CD4-positive, CD25-positive, alpha-beta regulatory T cell (primary cell): ENCODE data around the gene TMUB2. TPM values are rescaled to one million over a fixed set of nuclear protein-coding genes. Genes with fewer than 3 reads are reported as not detected.
A peak's percentile ranks its signal among the peaks of the same experiment; 100 is the strongest.

Experiments
- ATAC-seq, 2 donors: fragments of 150-1000 bp; cut with Tn5 transposase; one replicate each; pipeline ENCODE4 v1.10.0; 2021; ENCODE audit warnings: low read depth in 2 of 2, moderate number of reproducible peaks in 2 of 2, moderate library complexity in 1 of 2
- DNase-seq, 3 donors: peaks; one replicate each; pipeline versions ENCODE4 v3.0.0 to v3.0.0-alpha.2; 2012 to 2022; ENCODE audit warnings: mixed read lengths in 1 of 3
- H3K27ac ChIP-seq: one replicate; pipeline ENCODE4 v1.7.0; 2013; ENCODE audit warnings: mild to moderate bottlenecking, low read length; ENCODE audit not compliant: insufficient read depth, poor library complexity, severe bottlenecking
- H3K27me3 ChIP-seq: one replicate; pipeline ENCODE4 v1.7.0; 2013; ENCODE audit warnings: low read length; ENCODE audit not compliant: control insufficient read depth, insufficient read depth
- H3K36me3 ChIP-seq: one replicate; pipeline ENCODE4 v1.7.0; 2013; ENCODE audit warnings: mild to moderate bottlenecking, low read length, moderate library complexity; ENCODE audit not compliant: control insufficient read depth, insufficient read depth
- H3K4me1 ChIP-seq: 2 replicates; pipeline ENCODE4 v1.7.0; 2013; ENCODE audit warnings: mild to moderate bottlenecking, low read length; ENCODE audit not compliant: insufficient read depth, control insufficient read depth, poor library complexity, severe bottlenecking
- H3K4me3 ChIP-seq: one replicate; pipeline ENCODE4 v1.7.0; 2013; ENCODE audit warnings: low read depth, mild to moderate bottlenecking, low read length, moderate library complexity
- H3K9me3 ChIP-seq, 2 experiments: 1 replicate in 1 of 2; 2 replicates in 1 of 2; pipeline ENCODE4 v1.7.0; 2013; ENCODE audit warnings: low read length in 2 of 2, mild to moderate bottlenecking in 1 of 2, moderate library complexity in 1 of 2; ENCODE audit not compliant: control insufficient read depth in 2 of 2
- H3K27ac Mint-ChIP-seq, 3 donors: one replicate each; pipeline ENCODE4 v1.8.0; 2020 to 2022; ENCODE audit warnings: mild to moderate bottlenecking in 3 of 3, mixed read lengths in 3 of 3, moderate library complexity in 2 of 3
- H3K27me3 Mint-ChIP-seq: one replicate; pipeline ENCODE4 v1.8.0; 2022; ENCODE audit warnings: mild to moderate bottlenecking, mixed read lengths
- H3K36me3 Mint-ChIP-seq: one replicate; pipeline ENCODE4 v1.8.0; 2020; ENCODE audit warnings: mixed read lengths
- H3K4me1 Mint-ChIP-seq, 4 donors: one replicate each; pipeline ENCODE4 v1.8.0; 2020 to 2022; ENCODE audit warnings: mixed read lengths in 4 of 4, mild to moderate bottlenecking in 1 of 4
- H3K4me3 Mint-ChIP-seq, 4 donors: one replicate each; pipeline ENCODE4 v1.8.0; 2020 to 2022; ENCODE audit warnings: mild to moderate bottlenecking in 4 of 4, mixed read lengths in 4 of 4, moderate library complexity in 3 of 4
- H3K9me3 Mint-ChIP-seq, 7 donors: one replicate each; pipeline ENCODE4 v1.8.0; 2020 to 2022; ENCODE audit warnings: mixed read lengths in 7 of 7, mild to moderate bottlenecking in 3 of 7, moderate library complexity in 2 of 7
- polyA plus RNA-seq, 4 donors: library from polyadenylated mRNA; unstranded; fragments of 300-500 nt; fragmentation: Illumina TruSeq; gene quantifications; one replicate each; pipeline ENCODE4 v1.2.3, GENCODE V29; 2021
- total RNA-seq: library from RNA; stranded (reverse); gene quantifications from one replicate; pipeline ENCODE4 v1.2.3, GENCODE V29; 2022

The TMUB2 gene
- total and polyA plus RNA-seq, 5 donors from 2014 or later: 31.7 to 67.7 (median 35.4) TPM

GRCh38 chr17:44206825-44207155 lies 20.0 kb downstream of the TMUB2 start:
- Mint-ChIP-seq H3K4me3 (no peak overlapping the region), H3K27ac (no peak overlapping the region), H3K36me3 (peaks cover 16% of the 10 kb centered on the region), H3K9me3 (no peaks in the 10 kb centered on the region), H3K4me1 (peaks cover 15 to 45% (median 21%) of the 10 kb centered on the region in 4 donors), H3K27me3 (no peaks in the 10 kb centered on the region)
- no peak overlapping the region for H3K4me3 ChIP-seq
- peaks cover 38% of the 10 kb centered on the region for H3K36me3 ChIP-seq
- H3K27ac ChIP-seq: no peak overlapping the region
- ATAC-seq (no peak), DNase-seq (no peak)
- peaks cover 26% of the 10 kb centered on the region for H3K4me1 ChIP-seq
- H3K9me3 ChIP-seq: no peaks in the 10 kb centered on the region
- H3K27me3 ChIP-seq: no peaks in the 10 kb centered on the region

DNA sequence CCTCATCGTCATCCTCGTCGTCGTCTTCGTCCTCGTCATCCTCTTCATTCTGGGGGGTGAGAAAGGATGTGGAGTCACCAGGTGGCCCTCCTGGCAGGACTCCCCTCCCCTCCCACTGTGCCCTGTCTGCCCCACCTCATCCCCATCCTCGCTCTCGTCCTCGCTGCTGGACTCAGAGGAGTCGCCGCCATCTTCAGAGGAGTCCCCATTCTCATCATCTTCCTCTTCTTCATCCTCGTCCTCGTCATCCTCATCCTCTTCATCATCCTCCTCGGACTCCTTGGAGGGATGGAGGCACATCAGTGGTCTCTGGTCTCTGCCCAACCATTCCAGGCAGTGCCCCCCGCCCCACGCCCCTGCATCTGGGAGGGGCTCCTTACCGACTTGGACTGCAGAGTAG lies 20.5 kb downstream of the TMUB2 start:
- H3K4me1 Mint-ChIP-seq: peaks cover 15 to 42% (median 21%) of the 10 kb centered on the region in 4 donors
- no peak overlapping the region for H3K4me3 Mint-ChIP-seq
- Histone ChIP-seq H3K27ac (no peak overlapping the region), H3K36me3 (peaks cover 38% of the 10 kb centered on the region), H3K27me3 (no peaks in the 10 kb centered on the region), H3K4me3 (no peak overlapping the region), H3K4me1 (peaks cover 26% of the 10 kb centered on the region), H3K9me3 (no peaks in the 10 kb centered on the region)
- H3K9me3 Mint-ChIP-seq: no peaks in the 10 kb centered on the region
- H3K27ac Mint-ChIP-seq: no peak overlapping the region
- peaks cover 16% of the 10 kb centered on the region for H3K36me3 Mint-ChIP-seq
- no peaks in the 10 kb centered on the region for H3K27me3 Mint-ChIP-seq
- ATAC-seq (no peak), DNase-seq (no peak)

GRCh38 chr17:44207743-44208142 lies 21.0 kb downstream of the TMUB2 start:
- H3K27me3 ChIP-seq: no peaks in the 10 kb centered on the region
- H3K36me3 ChIP-seq: peaks cover 38% of the 10 kb centered on the region
- H3K4me3 Mint-ChIP-seq: no peak overlapping the region
- no peak overlapping the region for H3K4me3 ChIP-seq
- H3K27ac Mint-ChIP-seq: peak overlapping the region in 1 of 3 donors; percentile 67
- DNase-seq: no peak
- H3K4me1 Mint-ChIP-seq: peaks cover 12 to 39% (median 20%) of the 10 kb centered on the region in 4 donors
- ATAC-seq: no peak
- H3K36me3 Mint-ChIP-seq: peaks cover 16% of the 10 kb centered on the region
- no peaks in the 10 kb centered on the region for H3K9me3 ChIP-seq
- peaks cover 26% of the 10 kb centered on the region for H3K4me1 ChIP-seq
- H3K27me3 Mint-ChIP-seq: no peaks in the 10 kb centered on the region
- no peak overlapping the region for H3K27ac ChIP-seq
- no peaks in the 10 kb centered on the region for H3K9me3 Mint-ChIP-seq

DNA sequence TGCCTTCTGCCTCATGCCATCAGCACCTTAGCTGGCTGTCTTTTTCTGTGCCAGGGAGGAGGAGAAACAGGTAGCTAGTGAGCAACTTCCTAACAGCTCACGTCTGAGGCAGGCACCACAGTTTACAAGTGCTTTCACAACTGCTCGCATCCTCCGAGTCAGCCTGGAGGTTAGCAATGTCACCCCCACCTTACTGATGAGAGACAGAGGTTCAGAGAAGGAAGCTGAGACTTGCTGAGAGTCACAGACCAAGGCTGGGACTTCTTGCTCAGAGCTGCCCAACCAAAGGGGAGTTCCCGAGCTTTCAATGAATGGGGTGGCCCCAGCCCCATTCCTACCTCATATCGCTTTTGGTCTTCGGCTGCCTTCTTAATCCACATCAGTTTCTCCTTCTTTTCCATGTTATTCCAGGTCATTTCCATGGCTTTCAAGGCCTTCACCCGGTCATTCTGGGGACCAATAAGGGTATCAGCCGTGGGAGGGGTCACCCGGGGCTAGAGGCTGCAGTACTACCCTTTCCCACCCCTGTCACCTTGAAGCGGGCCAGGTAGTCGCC lies 23.1 kb downstream of the TMUB2 start:
- H3K9me3 Mint-ChIP-seq: no peaks in the 10 kb centered on the region
- peaks cover 27% of the 10 kb centered on the region for H3K4me1 ChIP-seq
- H3K4me3 Mint-ChIP-seq: peak overlapping the region; percentile 1 to 64 (median 42)
- H3K27me3 Mint-ChIP-seq: no peaks in the 10 kb centered on the region
- peaks cover 0 to 43% (median 15%) of the 10 kb centered on the region in 4 donors for H3K4me1 Mint-ChIP-seq
- no peaks in the 10 kb centered on the region for H3K9me3 ChIP-seq
- H3K36me3 Mint-ChIP-seq: peaks cover 29% of the 10 kb centered on the region
- DNase-seq (peak in 1 of 3 donors; percentile 41), ATAC-seq (no peak)
- peak overlapping the region; percentile 69 to 91 (median 79) for H3K27ac Mint-ChIP-seq
- H3K36me3 ChIP-seq: peaks cover 51% of the 10 kb centered on the region
- peak overlapping the region; percentile 18 for H3K4me3 ChIP-seq
- no peaks in the 10 kb centered on the region for H3K27me3 ChIP-seq
- peak overlapping the region; percentile 74 for H3K27ac ChIP-seq

DNA sequence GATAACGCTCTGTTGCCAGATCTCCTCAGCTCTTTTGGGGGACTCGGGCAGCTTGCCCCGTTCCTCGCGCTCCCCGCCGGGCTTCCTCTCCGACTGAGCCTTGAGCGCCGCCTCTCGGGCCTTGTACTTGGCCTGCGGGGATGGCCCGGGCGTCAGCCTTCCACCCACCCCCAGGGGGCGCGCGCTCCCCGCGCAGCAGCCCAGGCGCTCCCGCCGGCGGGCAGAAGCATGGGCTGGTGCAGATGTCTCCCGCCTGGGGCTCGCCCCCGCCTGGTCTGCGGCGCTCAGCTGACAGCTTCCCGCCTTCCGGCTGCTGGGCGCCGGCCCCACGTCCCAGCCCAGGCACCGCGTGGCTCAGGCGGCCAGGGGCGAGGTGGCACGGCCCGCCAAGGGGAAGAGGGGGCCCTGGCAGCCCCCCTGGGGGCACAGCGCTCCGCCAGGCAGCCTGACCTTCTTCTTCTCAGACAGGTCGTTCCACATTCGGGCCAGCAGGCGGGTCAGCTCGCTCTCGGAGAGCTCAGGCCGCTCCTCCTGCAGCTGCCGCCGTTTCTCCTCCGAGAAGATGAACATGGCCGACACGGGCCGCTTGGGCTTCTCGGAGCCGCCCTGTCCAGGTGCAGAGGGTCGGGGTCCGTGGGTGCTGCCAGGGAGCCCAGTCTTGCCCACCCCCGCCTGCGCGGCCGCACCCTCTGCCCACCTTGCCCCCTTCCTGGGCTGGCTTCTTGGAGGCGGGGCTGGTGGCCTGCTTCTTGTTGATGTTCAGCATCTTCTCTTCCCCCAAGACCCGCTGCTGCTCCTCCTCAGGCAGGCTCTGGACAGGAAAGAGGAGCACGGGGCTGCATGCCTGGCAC lies 23.8 kb downstream of the TMUB2 start:
- H3K9me3 Mint-ChIP-seq: no peaks in the 10 kb centered on the region
- H3K27me3 Mint-ChIP-seq: no peaks in the 10 kb centered on the region
- no peaks in the 10 kb centered on the region for H3K9me3 ChIP-seq
- H3K4me1 ChIP-seq: peaks cover 34% of the 10 kb centered on the region
- H3K4me3 ChIP-seq: peak overlapping the region; percentile 18
- H3K36me3 ChIP-seq: peaks cover 58% of the 10 kb centered on the region
- no peaks in the 10 kb centered on the region for H3K27me3 ChIP-seq
- peak overlapping the region; percentile 1 to 64 (median 42) for H3K4me3 Mint-ChIP-seq
- peak overlapping the region; percentile 74 for H3K27ac ChIP-seq
- ATAC-seq: peak; percentile 98
- peaks cover 34% of the 10 kb centered on the region for H3K36me3 Mint-ChIP-seq
- H3K4me1 Mint-ChIP-seq: peaks cover 0 to 50% (median 20%) of the 10 kb centered on the region in 4 donors
- peak; percentile 83 to 93 (median 91) for DNase-seq
- peak overlapping the region; percentile 69 to 91 (median 79) for H3K27ac Mint-ChIP-seq

GRCh38 chr17:44211281-44212265 lies 24.8 kb downstream of the TMUB2 start:
- Histone ChIP-seq H3K27me3 (no peaks in the 10 kb centered on the region), H3K9me3 (no peaks in the 10 kb centered on the region), H3K4me1 (peaks cover 44% of the 10 kb centered on the region), H3K4me3 (no peak overlapping the region), H3K27ac (no peak overlapping the region), H3K36me3 (peaks cover 64% of the 10 kb centered on the region)
- H3K36me3 Mint-ChIP-seq: peaks cover 39% of the 10 kb centered on the region
- peak overlapping the region in 2 of 3 donors; percentile 42 to 52 for H3K27ac Mint-ChIP-seq
- H3K9me3 Mint-ChIP-seq: no peaks in the 10 kb centered on the region
- no peaks in the 10 kb centered on the region for H3K27me3 Mint-ChIP-seq
- peaks cover 0 to 60% (median 26%) of the 10 kb centered on the region in 4 donors for H3K4me1 Mint-ChIP-seq
- peak overlapping the region in 1 of 4 donors; percentile 27 for H3K4me3 Mint-ChIP-seq
- ATAC-seq: no peak
- no peak for DNase-seq
